Left ventricle myocardium superior (tissue), 1 donor: ENCODE measurements around the gene PCSK5. TPM values are rescaled to one million over a fixed set of nuclear protein-coding genes. Genes with fewer than 3 reads are reported as not detected.

ENCODE experiments used
- ATAC-seq: fragments of 200-7000 bp; cut with Tn5 transposase; one replicate; pipeline ENCODE4 v1.9.1; 2020; ENCODE audit warnings: mild to moderate bottlenecking, moderate library complexity
- DNase-seq: peaks from one replicate; pipeline ENCODE4 v3.0.0-alpha.2; 2020
- intact Hi-C: fragments of 100-400 bp; cut with micrococcal nuclease; formaldehyde crosslinking; loops from one replicate; pipeline ENCODE4 v1.11.0; 2022
- total RNA-seq: library from RNA; stranded (reverse); fragmentation: NEBNext Ultra II Directional; extraction: Animal tissue kit (Norgen Biotek cat#: 25700); gene quantifications from one replicate; pipeline ENCODE4 v1.2.1, GENCODE V29; 2021
- donor health status: DM: no; HTN: yes; CAD: no; lungs with severe emphysema.

Gene PCSK5
- total RNA-seq, 1 donor from 2014 or later, result 4.1 TPM

GRCh38 chr9:76095585-76095984 is 205.1 kb downstream of the PCSK5 start:
- no peak for ATAC-seq
- intact Hi-C loops, result no loop called here
- DNase-seq, result no peak

GRCh38 chr9:76099516-76099915 is 209.0 kb downstream of the PCSK5 start:
- ATAC-seq (no peak), DNase-seq (no peak)
- intact Hi-C loops, result no loop called here

- DNase-seq (no peak), ATAC-seq (no peak)
- intact Hi-C loops, result no loop called here
Observed at GRCh38 chr9:76101075-76101474, 210.6 kb downstream of the PCSK5 start.

GRCh38 chr9:76101491-76101890 is 211.0 kb downstream of the PCSK5 start:
- no peak for ATAC-seq
- no peak for DNase-seq
- intact Hi-C loops, result no loop called here

GRCh38 chr9:76101947-76102346 is 211.5 kb downstream of the PCSK5 start:
- no peak for ATAC-seq
- intact Hi-C loops, result no loop called here
- no peak for DNase-seq

GRCh38 chr9:76103531-76104315 is 213.2 kb downstream of the PCSK5 start:
- no peak for ATAC-seq
- DNase-seq, result no peak
- intact Hi-C loops, result no loop called here

GRCh38 chr9:76107482-76107881 is 217.0 kb downstream of the PCSK5 start:
- ATAC-seq, result peak; percentile 81
- intact Hi-C loops, result no loop called here

GRCh38 chr9:76109953-76110352 is 219.5 kb downstream of the PCSK5 start:
- intact Hi-C loops, result no loop called here
- ATAC-seq (no peak), DNase-seq (no peak)

More at GRCh38 chr9:76107482-76107881, 217.0 kb downstream of the PCSK5 start:
- DNase-seq, result no peak

- no peak for ATAC-seq
- DNase-seq, result no peak
- intact Hi-C loops, result no loop called here
Observed at GRCh38 chr9:76112151-76112550, 221.7 kb downstream of the PCSK5 start.

GRCh38 chr9:76114144-76114543 is 223.7 kb downstream of the PCSK5 start:
- DNase-seq, result no peak
- intact Hi-C loops, result no loop called here
- ATAC-seq, result no peak

- intact Hi-C loops, result no loop called here
- DNase-seq (no peak), ATAC-seq (no peak)
Observed at GRCh38 chr9:76115396-76115795, 224.9 kb downstream of the PCSK5 start.

- intact Hi-C loops, result no loop called here
- ATAC-seq (no peak), DNase-seq (no peak)
Observed at GRCh38 chr9:76115982-76116646, 225.6 kb downstream of the PCSK5 start.

GRCh38 chr9:76116913-76117312 is 226.4 kb downstream of the PCSK5 start:
- intact Hi-C loops, result no loop called here
- ATAC-seq (no peak), DNase-seq (no peak)

GRCh38 chr9:76127637-76128036 is 237.2 kb downstream of the PCSK5 start:
- no peak for DNase-seq
- intact Hi-C loops, result no loop called here
- no peak for ATAC-seq

- intact Hi-C loops, result no loop called here
- DNase-seq (no peak), ATAC-seq (no peak)
Observed at GRCh38 chr9:76135902-76136301, 245.4 kb downstream of the PCSK5 start.

- intact Hi-C loops, result no loop called here
- no peak for DNase-seq
- ATAC-seq, result peak; percentile 41
Observed at GRCh38 chr9:76136986-76137385, 246.5 kb downstream of the PCSK5 start.

GRCh38 chr9:76137931-76138330 is 247.5 kb downstream of the PCSK5 start:
- ATAC-seq (no peak), DNase-seq (no peak)
- intact Hi-C loops, result no loop called here

- DNase-seq (no peak), ATAC-seq (no peak)
- intact Hi-C loops, result no loop called here
Observed at GRCh38 chr9:76138360-76138759, 247.9 kb downstream of the PCSK5 start.

- ATAC-seq, result no peak
- DNase-seq, result no peak
- intact Hi-C loops, result no loop called here
Observed at GRCh38 chr9:76143834-76144233, 253.4 kb downstream of the PCSK5 start.

GRCh38 chr9:76150013-76150412 is 259.5 kb downstream of the PCSK5 start:
- ATAC-seq (peak; percentile 73), DNase-seq (no peak)
- intact Hi-C loops, result no loop called here

GRCh38 chr9:76151267-76151666 is 260.8 kb downstream of the PCSK5 start:
- no peak for ATAC-seq
- DNase-seq, result no peak
- intact Hi-C loops, result no loop called here
